Thymus (tissue), 14 donors: ENCODE measurements around the gene EIF5. TPM values are rescaled to one million over a fixed set of nuclear protein-coding genes. Genes with fewer than 3 reads are reported as not detected.

Source experiments
- DNase-seq, 9 donors: peaks; one replicate each; pipeline ENCODE4 v3.0.0-alpha.2; 2013; ENCODE audit warnings: low spot score in 9 of 9, low read depth in 6 of 9, missing footprints in 1 of 9
- H3K27ac ChIP-seq, 2 donors: one replicate each; pipeline ENCODE4 v1.5.1; 2013; ENCODE audit warnings: control low read depth in 1 of 2, low read depth in 1 of 2, low read length in 1 of 2, mild to moderate bottlenecking in 1 of 2, moderate library complexity in 1 of 2
- H3K27me3 ChIP-seq, 2 donors: one replicate each; pipeline ENCODE4 v1.5.1; 2013; ENCODE audit warnings: low read length in 1 of 2; ENCODE audit not compliant: control insufficient read depth in 2 of 2, insufficient read depth in 1 of 2
- H3K36me3 ChIP-seq, 2 donors: one replicate each; pipeline ENCODE4 v1.5.1; 2013; ENCODE audit warnings: low read length in 1 of 2, mild to moderate bottlenecking in 1 of 2, moderate library complexity in 1 of 2; ENCODE audit not compliant: control insufficient read depth in 2 of 2, insufficient read depth in 2 of 2
- H3K4me1 ChIP-seq, 2 donors: one replicate each; pipeline ENCODE4 v1.5.1; 2013; ENCODE audit warnings: low read length in 2 of 2; ENCODE audit not compliant: control insufficient read depth in 2 of 2, insufficient read depth in 2 of 2
- H3K4me3 ChIP-seq, 2 donors: one replicate each; pipeline ENCODE4 v1.5.1; 2013; ENCODE audit warnings: low read length in 2 of 2, control low read depth in 1 of 2, mild to moderate bottlenecking in 1 of 2
- H3K9me3 ChIP-seq, 2 donors: one replicate each; pipeline ENCODE4 v1.5.1; 2013; ENCODE audit warnings: low read length in 1 of 2, mild to moderate bottlenecking in 1 of 2; ENCODE audit not compliant: control insufficient read depth in 2 of 2, insufficient read depth in 1 of 2
- WGBS: extraction: QIAGEN DNeasy Blood & Tissue Kit; methylation state at CpG from one replicate; pipeline ENCODE4 v1.1.7; 2013; 5-methylcytosine and 5-hydroxymethylcytosine counted together
- long read RNA-seq, 10 donors: transcript quantifications; one replicate each; lab custom pipeline, GENCODE V29; 2026
- polyA plus RNA-seq: library from polyadenylated mRNA; stranded (reverse); fragments of 200-250 nt; gene quantifications from one replicate; pipeline ENCODE4 v1.2.3, GENCODE V29; 2013
- total RNA-seq: library from RNA; stranded (reverse); fragments of 120-200 nt; gene quantifications from one replicate; pipeline ENCODE4 v1.2.4, GENCODE V29; 2013
- donor health status: healthy.

EIF5 gene
- total RNA-seq: 89.5 TPM
- 96.1 TPM for polyA plus RNA-seq
- long read RNA-seq, donor 1, partial matches to known transcripts: 0 of 2 reads
- long read RNA-seq, donor 1, other reads (novel, unspliced or antisense): 0 of 2 reads
- long read RNA-seq, donor 2: 0 reads
- long read RNA-seq, donor 3, full-length matches to known transcripts: 28 of 96 reads
- long read RNA-seq, donor 3, partial matches to known transcripts: 68 of 96 reads
- long read RNA-seq, donor 3, other reads (novel, unspliced or antisense): 0 of 96 reads
- long read RNA-seq, donor 4, full-length matches to known transcripts: 12 of 53 reads
- long read RNA-seq, donor 4, partial matches to known transcripts: 41 of 53 reads
- long read RNA-seq, donor 4, other reads (novel, unspliced or antisense): 0 of 53 reads
- long read RNA-seq, donor 5, full-length matches to known transcripts: 31 of 118 reads
- long read RNA-seq, donor 5, partial matches to known transcripts: 87 of 118 reads
- long read RNA-seq, donor 5, other reads (novel, unspliced or antisense): 0 of 118 reads
- long read RNA-seq, donor 6, full-length matches to known transcripts: 25 of 42 reads
- long read RNA-seq, donor 6, partial matches to known transcripts: 17 of 42 reads
- long read RNA-seq, donor 6, other reads (novel, unspliced or antisense): 0 of 42 reads
- long read RNA-seq, donor 7, full-length matches to known transcripts: 27 of 66 reads
- long read RNA-seq, donor 7, partial matches to known transcripts: 39 of 66 reads
- long read RNA-seq, donor 7, other reads (novel, unspliced or antisense): 0 of 66 reads
- long read RNA-seq, donor 8, full-length matches to known transcripts: 12 of 33 reads
- long read RNA-seq, donor 8, partial matches to known transcripts: 21 of 33 reads
- long read RNA-seq, donor 8, other reads (novel, unspliced or antisense): 0 of 33 reads
- long read RNA-seq, donor 9, full-length matches to known transcripts: 7 of 12 reads
- long read RNA-seq, donor 9, partial matches to known transcripts: 5 of 12 reads
- long read RNA-seq, donor 9, other reads (novel, unspliced or antisense): 0 of 12 reads
- long read RNA-seq, donor 10, full-length matches to known transcripts: 11 of 42 reads
- long read RNA-seq, donor 10, partial matches to known transcripts: 31 of 42 reads
- long read RNA-seq, donor 10, other reads (novel, unspliced or antisense): 0 of 42 reads

GRCh38 chr14:103333754-103334643 lies at the start of gene EIF5:
Gene EIF5 (plus strand): TSS chr14:103334237. CDS start chr14:103335861, 1,624 bp downstream.
- Histone ChIP-seq H3K4me1 (peaks cover 14 to 25% of the 10 kb centered on the region in 2 donors), H3K36me3 (peaks cover 30 to 38% of the 10 kb centered on the region in 2 donors), H3K27me3 (no peaks in the 10 kb centered on the region), H3K27ac (peak within 1 kb of the TSS; percentile 94 to 100), H3K9me3 (no peaks in the 10 kb centered on the region), H3K4me3 (peak within 1 kb of the TSS; percentile 66 to 97)
- peak; percentile 96 to 100 (median 99) for DNase-seq
- under 1% methylated on average over 103 of the region's 103 CpGs for WGBS

- WGBS: 86% methylated on average over 9 of the region's 9 CpGs
- DNase-seq: no peak
- Histone ChIP-seq H3K9me3 (no peaks in the 10 kb centered on the region), H3K27ac (no peak overlapping the region), H3K4me3 (no peak overlapping the region), H3K4me1 (no peaks in the 10 kb centered on the region), H3K36me3 (no peaks in the 10 kb centered on the region), H3K27me3 (peaks cover 8 to 60% of the 10 kb centered on the region in 2 donors)
Measured at GRCh38 chr14:103284574-103285467, 49.2 kb upstream of the EIF5 start.

- H3K27me3 ChIP-seq: peaks cover 0 to 56% of the 10 kb centered on the region in 2 donors
- no peak overlapping the region for H3K27ac ChIP-seq
- no peak for DNase-seq
- no peaks in the 10 kb centered on the region for H3K9me3 ChIP-seq
- WGBS: 88% methylated on average over 2 of the region's 2 CpGs
- H3K4me3 ChIP-seq: no peak overlapping the region
- no peaks in the 10 kb centered on the region for H3K4me1 ChIP-seq
- H3K36me3 ChIP-seq: no peaks in the 10 kb centered on the region
Measured at GRCh38 chr14:103286460-103286859, 47.6 kb upstream of the EIF5 start.

GRCh38 chr14:103286968-103287850 lies 46.8 kb upstream of the EIF5 start:
- Histone ChIP-seq H3K36me3 (no peaks in the 10 kb centered on the region), H3K4me1 (no peaks in the 10 kb centered on the region), H3K9me3 (no peaks in the 10 kb centered on the region), H3K4me3 (no peak overlapping the region), H3K27me3 (peaks cover 1 to 56% of the 10 kb centered on the region in 2 donors), H3K27ac (no peak overlapping the region)
- WGBS: 92% methylated on average over 20 of the region's 20 CpGs
- DNase-seq: no peak

- 87% methylated on average over 16 of the region's 16 CpGs for WGBS
- Histone ChIP-seq H3K36me3 (no peaks in the 10 kb centered on the region), H3K4me1 (no peaks in the 10 kb centered on the region), H3K4me3 (no peak overlapping the region), H3K27me3 (peaks cover 6 to 58% of the 10 kb centered on the region in 2 donors), H3K9me3 (no peaks in the 10 kb centered on the region), H3K27ac (no peak overlapping the region)
- no peak for DNase-seq
Measured at GRCh38 chr14:103288076-103288766, 45.8 kb upstream of the EIF5 start.

- Histone ChIP-seq H3K9me3 (no peaks in the 10 kb centered on the region), H3K4me3 (no peak overlapping the region), H3K27me3 (peaks cover 6 to 53% of the 10 kb centered on the region in 2 donors), H3K27ac (no peak overlapping the region), H3K36me3 (no peaks in the 10 kb centered on the region), H3K4me1 (no peaks in the 10 kb centered on the region)
- WGBS: 92% methylated on average over 4 of the region's 4 CpGs
- DNase-seq: no peak
Measured at GRCh38 chr14:103290056-103290455, 44.0 kb upstream of the EIF5 start.

GRCh38 chr14:103290494-103290893 lies 43.5 kb upstream of the EIF5 start:
- Histone ChIP-seq H3K9me3 (no peaks in the 10 kb centered on the region), H3K27me3 (peaks cover 6 to 53% of the 10 kb centered on the region in 2 donors), H3K4me3 (no peak overlapping the region), H3K4me1 (no peaks in the 10 kb centered on the region), H3K27ac (no peak overlapping the region), H3K36me3 (no peaks in the 10 kb centered on the region)
- DNase-seq: no peak
- 85% methylated on average over 5 of the region's 5 CpGs for WGBS
